Glutamatergic neuron (in vitro differentiated cells): ENCODE data around the gene SGSM2. TPM values are rescaled to one million over a fixed set of nuclear protein-coding genes. Genes with fewer than 3 reads are reported as not detected.

Source experiments
- DNase-seq: peaks from one replicate; pipeline ENCODE4 v3.0.0; 2022
- H3K27ac Mint-ChIP-seq: one replicate; pipeline ENCODE4 v1.8.0; 2020; ENCODE audit warnings: mild to moderate bottlenecking, mixed read lengths, inconsistent platforms; ENCODE audit not compliant: unreplicated experiment
- H3K27me3 Mint-ChIP-seq: one replicate; pipeline ENCODE4 v1.8.0; 2020; ENCODE audit warnings: mild to moderate bottlenecking, moderate library complexity, mixed read lengths, inconsistent platforms; ENCODE audit not compliant: unreplicated experiment
- H3K36me3 Mint-ChIP-seq: one replicate; pipeline ENCODE4 v1.8.0; 2020; ENCODE audit warnings: mild to moderate bottlenecking, mixed read lengths, inconsistent platforms; ENCODE audit not compliant: unreplicated experiment
- H3K4me1 Mint-ChIP-seq: one replicate; pipeline ENCODE4 v1.8.0; 2020; ENCODE audit warnings: mild to moderate bottlenecking, low read depth, mixed read lengths, inconsistent platforms; ENCODE audit not compliant: unreplicated experiment
- H3K4me3 Mint-ChIP-seq: one replicate; pipeline ENCODE4 v1.8.0; 2020; ENCODE audit warnings: mild to moderate bottlenecking, mixed read lengths, inconsistent platforms; ENCODE audit not compliant: unreplicated experiment
- H3K9me3 Mint-ChIP-seq: one replicate; pipeline ENCODE4 v1.8.0; 2020; ENCODE audit warnings: mild to moderate bottlenecking, moderate library complexity, mixed read lengths, inconsistent platforms; ENCODE audit not compliant: unreplicated experiment
- CTCF ChIP-seq: fragments of 200-600 bp; sonication (generic); IDR thresholded peaks from one replicate; pipeline ENCODE4 v1.5.0; 2021; ENCODE audit not compliant: partially characterized antibody, unreplicated experiment
- total RNA-seq: library from RNA; stranded (reverse); fragmentation: NEBNext Ultra II Directional; extraction: Animal tissue kit (Norgen Biotek cat#: 25700); gene quantifications from one replicate; pipeline ENCODE4 v1.2.1, GENCODE V29; 2021; ENCODE audit not compliant: unreplicated experiment

Gene SGSM2
- total RNA-seq, 1 donor from 2014 or later, result 111 TPM

GRCh38 chr17:2380950-2381649 lies 43.8 kb downstream of the SGSM2 start:
- Mint-ChIP-seq H3K9me3 (peaks cover 13% of the 10 kb centered on the region), H3K27me3 (peaks cover 10% of the 10 kb centered on the region), H3K36me3 (no peaks in the 10 kb centered on the region), H3K4me1 (peaks cover 31% of the 10 kb centered on the region), H3K4me3 (peak overlapping the region; percentile 25), H3K27ac (peak overlapping the region; percentile 79)
- no peak for TF ChIP-seq CTCF
- DNase-seq, result no peak

GRCh38 chr17:2383628-2384167 lies 46.4 kb downstream of the SGSM2 start:
- H3K4me3 Mint-ChIP-seq, result peak overlapping the region; percentile 47
- H3K4me1 Mint-ChIP-seq, result peaks cover 35% of the 10 kb centered on the region
- no peak for DNase-seq
- peaks cover 11% of the 10 kb centered on the region for H3K27me3 Mint-ChIP-seq
- peak overlapping the region; percentile 68 for H3K27ac Mint-ChIP-seq
- H3K9me3 Mint-ChIP-seq, result peaks cover 14% of the 10 kb centered on the region
- TF ChIP-seq CTCF, result no peak
- H3K36me3 Mint-ChIP-seq, result no peaks in the 10 kb centered on the region

GRCh38 chr17:2384439-2385127 lies 47.3 kb downstream of the SGSM2 start:
- Mint-ChIP-seq H3K4me1 (peaks cover 36% of the 10 kb centered on the region), H3K4me3 (peak overlapping the region; percentile 52), H3K27ac (peak overlapping the region; percentile 75)

GRCh38 chr17:2385240-2386210 lies 48.2 kb downstream of the SGSM2 start:
- Mint-ChIP-seq H3K9me3 (peaks cover 13% of the 10 kb centered on the region), H3K4me1 (peaks cover 36% of the 10 kb centered on the region), H3K36me3 (no peaks in the 10 kb centered on the region), H3K27ac (no peak overlapping the region), H3K4me3 (no peak overlapping the region), H3K27me3 (peaks cover 13% of the 10 kb centered on the region)
- no peak for TF ChIP-seq CTCF
- no peak for DNase-seq

More at GRCh38 chr17:2384439-2385127, 47.3 kb downstream of the SGSM2 start:
- no peak for TF ChIP-seq CTCF
- no peak for DNase-seq
- no peaks in the 10 kb centered on the region for H3K36me3 Mint-ChIP-seq
- peaks cover 11% of the 10 kb centered on the region for H3K27me3 Mint-ChIP-seq
- peaks cover 14% of the 10 kb centered on the region for H3K9me3 Mint-ChIP-seq
